IPS-NIHi7 (cell line): ENCODE measurements around the gene CRACR2B.

ENCODE experiments used
- DNase-seq: peaks from one replicate; pipeline ENCODE4 v3.0.0; 2012; ENCODE audit warnings: mixed read lengths; ENCODE audit errors: extremely low spot score

Gene CRACR2B

GRCh38 chr11:827897-828192, at the start of gene CRACR2B:
Gene CRACR2B (plus strand): TSS chr11:827919. CDS start chr11:828608, 689 bp downstream.
- DNase-seq, result no peak

GRCh38 chr11:778976-779954, 48.5 kb upstream of the CRACR2B start:
- no peak for DNase-seq

- DNase-seq, result no peak
Measured at GRCh38 chr11:779955-780532, 47.7 kb upstream of the CRACR2B start.

- DNase-seq, result no peak
Measured at GRCh38 chr11:782264-783174, 45.2 kb upstream of the CRACR2B start.

GRCh38 chr11:783581-784015, 44.1 kb upstream of the CRACR2B start:
- DNase-seq, result peak; percentile 90

GRCh38 chr11:786235-787083, 41.3 kb upstream of the CRACR2B start:
- DNase-seq, result no peak

GRCh38 chr11:787084-787675, 40.5 kb upstream of the CRACR2B start:
- no peak for DNase-seq

- no peak for DNase-seq
Measured at GRCh38 chr11:788009-788640, 39.6 kb upstream of the CRACR2B start.

GRCh38 chr11:788953-789940, 38.5 kb upstream of the CRACR2B start:
- DNase-seq, result no peak

GRCh38 chr11:789943-790342, 37.8 kb upstream of the CRACR2B start, which contains the start of gene CEND1:
Gene CEND1 (minus strand): TSS chr11:790090. CDS start chr11:788576, 1,514 bp downstream.
- DNase-seq, result peak; percentile 63

GRCh38 chr11:790721-791564, 36.8 kb upstream of the CRACR2B start:
- DNase-seq, result peak; percentile 73

- no peak for DNase-seq
Measured at GRCh38 chr11:791658-792534, 35.8 kb upstream of the CRACR2B start.

- DNase-seq, result no peak
Measured at GRCh38 chr11:792535-792821, 35.2 kb upstream of the CRACR2B start.

GRCh38 chr11:792873-793272, 34.8 kb upstream of the CRACR2B start:
- no peak for DNase-seq

GRCh38 chr11:793556-793955, 34.2 kb upstream of the CRACR2B start:
- no peak for DNase-seq

GRCh38 chr11:794013-794765, 33.5 kb upstream of the CRACR2B start:
- no peak for DNase-seq
